GM13976 (cell line): ENCODE results near the gene EIF1.
A peak's percentile ranks its signal among the peaks of the same experiment; 100 is the strongest.
"Not testable (repeated sequence)": the region's sequence is repeated elsewhere in the genome, so short reads cannot be mapped to it uniquely, and the experiment has no call there.

Experiments used
- DNase-seq: peaks from one replicate; pipeline ENCODE4 v3.0.0; 2012; ENCODE audit warnings: low spot score
- CTCF ChIP-seq: IDR thresholded peaks from 2 replicates; pipeline ENCODE4 v1.5.1; 2012; ENCODE audit warnings: borderline replicate concordance, mild to moderate bottlenecking; ENCODE audit not compliant: insufficient read depth; ENCODE audit errors: extremely low read depth, missing control alignments, control extremely low read depth
- in situ Hi-C: fragments of 300-500 bp; cut with MboI; formaldehyde crosslinking; loops from one replicate; pipeline ENCODE4 v1.12.0; 2022; ENCODE audit warnings: low sequenced_read_pairs, mixed read lengths, inconsistent platforms; ENCODE audit not compliant: unreplicated experiment

EIF1 gene

GRCh38 chr17:41667280-41668041, 21.2 kb upstream of the EIF1 start:
- in situ Hi-C loops: loop anchor here (10.0 to 25.0 kb wide), 2 partner anchors 123 to 755 kb away; no protein-coding TSS in a partner anchor
- DNase-seq: peak; percentile 31
- no peak for TF ChIP-seq CTCF

GRCh38 chr17:41672153-41672552, 16.5 kb upstream of the EIF1 start:
- DNase-seq: no peak
- TF ChIP-seq CTCF: no peak
- in situ Hi-C loops: loop anchor here (25.0 kb wide), 1 partner anchor 760 kb away; no protein-coding TSS in a partner anchor

- in situ Hi-C loops, DNase-seq: not testable (repeated sequence)
These were observed 13.3 kb upstream of the EIF1 start for GRCh38 chr17:41675157-41676057.

DNA sequence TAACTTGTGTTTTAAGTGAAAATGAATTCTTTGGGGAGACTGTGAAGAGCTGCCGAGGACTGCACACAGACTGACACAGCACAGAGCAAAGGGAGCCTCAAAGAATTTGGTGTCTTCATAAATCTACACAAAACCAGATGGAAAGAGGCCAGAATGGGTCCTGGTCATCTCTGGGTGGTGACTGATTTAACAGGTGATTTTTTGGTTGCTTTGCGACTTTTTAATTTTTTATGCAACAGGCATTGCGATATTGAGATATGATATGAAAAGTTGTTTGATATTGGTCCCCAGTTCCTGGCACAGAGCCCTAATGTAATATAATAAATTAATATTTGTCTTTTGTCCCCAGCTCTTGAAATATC, 12.6 kb upstream of the EIF1 start:
- no peak for TF ChIP-seq CTCF
- in situ Hi-C loops: no loop called here
- no peak for DNase-seq

GRCh38 chr17:41678411-41678906, 10.2 kb upstream of the EIF1 start:
- no peak for DNase-seq
- TF ChIP-seq CTCF: no peak
- in situ Hi-C loops: no loop called here

GRCh38 chr17:41678907-41679739, 9.6 kb upstream of the EIF1 start:
- in situ Hi-C loops: no loop called here
- no peak for TF ChIP-seq CTCF
- DNase-seq: no peak
